Erythroblast (primary cell): Measurements from ENCODE around the gene NSF.
"Not testable (repeated sequence)": the region's sequence is repeated elsewhere in the genome, so short reads cannot be mapped to it uniquely, and the experiment has no call there.

Experiments
- GATA1 ChIP-seq: IDR thresholded peaks from 2 replicates; pipeline ENCODE4 v1.6.1; 2011; ENCODE audit warnings: low read depth, mild to moderate bottlenecking, control low read depth, low read length, moderate library complexity
- POLR2A ChIP-seq: IDR thresholded peaks from 2 replicates; pipeline ENCODE4 v1.6.1; 2011; ENCODE audit warnings: mild to moderate bottlenecking, low read length

DNA sequence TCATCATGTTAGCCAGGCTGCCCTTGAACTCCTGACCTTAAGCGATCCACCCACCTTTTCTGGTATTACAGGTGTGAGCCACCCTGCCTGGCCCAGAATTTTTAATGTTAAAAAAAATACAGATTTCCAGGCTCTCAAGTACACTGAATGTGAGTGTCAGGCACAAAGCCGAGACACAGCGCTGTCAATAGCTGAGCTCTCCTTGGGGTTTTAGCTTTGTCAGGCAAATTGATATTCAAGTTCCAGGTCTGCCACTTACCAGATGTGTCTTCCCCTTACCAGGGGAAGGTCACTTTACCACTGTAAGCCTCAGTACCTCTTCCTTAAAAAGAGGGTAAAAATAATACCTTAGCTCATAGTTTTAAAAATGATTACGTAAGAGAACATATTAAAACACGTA is 67.8 kb downstream of the NSF start:
- not testable (repeated sequence) for TF ChIP-seq POLR2A, GATA1
